HEK293 (cell line): ENCODE results near the gene PPARA.

ENCODE experiments used
- ELK4 ChIP-seq: IDR thresholded peaks from 2 replicates; pipeline ENCODE4 v1.6.1; 2011; ENCODE audit warnings: mild to moderate bottlenecking, low read depth, low read length, borderline replicate concordance
- HOXD13 ChIP-seq: sonication (generic); formaldehyde crosslinking; IDR thresholded peaks from 2 replicates; pipeline ENCODE4 v1.8.0; 2022; ENCODE audit warnings: missing genetic modification reagents, borderline replicate concordance
- KLF8 ChIP-seq: fragments of 450-650 bp; formaldehyde crosslinking; IDR thresholded peaks from 2 replicates; pipeline ENCODE4 v1.5.1; 2016; ENCODE audit warnings: missing biosample characterization, missing genetic modification characterization
- MZF1 ChIP-seq: fragments of 450-650 bp; formaldehyde crosslinking; IDR thresholded peaks from 2 replicates; pipeline ENCODE4 v1.5.1; 2017; ENCODE audit warnings: missing biosample characterization, missing genetic modification characterization, borderline replicate concordance
- PRDM2 ChIP-seq: fragments of 450-650 bp; formaldehyde crosslinking; IDR thresholded peaks from 2 replicates; pipeline ENCODE4 v1.5.1; 2016; ENCODE audit warnings: missing biosample characterization, missing genetic modification characterization, borderline replicate concordance
- SCRT1 ChIP-seq: fragments of 450-650 bp; formaldehyde crosslinking; IDR thresholded peaks from 2 replicates; pipeline ENCODE4 v1.5.1; 2016; ENCODE audit warnings: missing biosample characterization, missing genetic modification characterization, borderline replicate concordance
- SP7 ChIP-seq: fragments of 450-650 bp; formaldehyde crosslinking; IDR thresholded peaks from 2 replicates; pipeline ENCODE4 v1.5.1; 2016; ENCODE audit warnings: missing biosample characterization, missing genetic modification characterization
- TCF7L2 ChIP-seq: IDR thresholded peaks from 2 replicates; pipeline ENCODE4 v1.6.1; 2011; ENCODE audit warnings: low read depth, mild to moderate bottlenecking, inconsistent platforms, low read length, moderate library complexity, borderline replicate concordance
- YY1 ChIP-seq: fragments of 450-650 bp; formaldehyde crosslinking; IDR thresholded peaks from 2 replicates; pipeline ENCODE4 v1.5.1; 2018; ENCODE audit warnings: missing biosample characterization, missing genetic modification characterization
- ZBTB21 ChIP-seq: fragments of 450-650 bp; formaldehyde crosslinking; IDR thresholded peaks from 2 replicates; pipeline ENCODE4 v1.5.1; 2017; ENCODE audit warnings: missing biosample characterization, missing genetic modification characterization
- ZBTB44 ChIP-seq: fragments of 450-650 bp; IDR thresholded peaks from 2 replicates; pipeline ENCODE4 v1.5.1; 2018; ENCODE audit warnings: missing biosample characterization, mild to moderate bottlenecking, missing genetic modification characterization
- ZFP41 ChIP-seq: fragments of 450-650 bp; formaldehyde crosslinking; IDR thresholded peaks from 2 replicates; pipeline ENCODE4 v1.5.1; 2016; ENCODE audit warnings: missing biosample characterization, missing genetic modification characterization, borderline replicate concordance
- ZNF114 ChIP-seq: fragments of 450-650 bp; formaldehyde crosslinking; IDR thresholded peaks from 2 replicates; pipeline ENCODE4 v1.5.0; 2017; ENCODE audit warnings: missing biosample characterization, missing genetic modification characterization
- ZNF140 ChIP-seq: fragments of 450-650 bp; formaldehyde crosslinking; IDR thresholded peaks from 2 replicates; pipeline ENCODE4 v1.5.1; 2016; ENCODE audit warnings: missing biosample characterization, missing genetic modification characterization
- ZNF155 ChIP-seq: fragments of 450-650 bp; formaldehyde crosslinking; IDR thresholded peaks from 2 replicates; pipeline ENCODE4 v1.5.1; 2016; ENCODE audit warnings: missing biosample characterization, missing genetic modification characterization
- ZNF157 ChIP-seq: fragments of 450-650 bp; formaldehyde crosslinking; IDR thresholded peaks from 2 replicates; pipeline ENCODE4 v1.5.1; 2016; ENCODE audit warnings: missing biosample characterization, missing genetic modification characterization
- ZNF16 ChIP-seq: fragments of 450-650 bp; formaldehyde crosslinking; IDR thresholded peaks from 2 replicates; pipeline ENCODE4 v1.5.1; 2016; ENCODE audit warnings: low read depth, missing biosample characterization, missing genetic modification characterization
- ZNF19 ChIP-seq: fragments of 450-650 bp; formaldehyde crosslinking; IDR thresholded peaks from 2 replicates; pipeline ENCODE4; 2016; ENCODE audit warnings: missing biosample characterization, missing genetic modification characterization, low read depth
- ZNF311 ChIP-seq: fragments of 450-650 bp; formaldehyde crosslinking; IDR thresholded peaks from 2 replicates; pipeline ENCODE4 v1.5.1; 2017; ENCODE audit warnings: missing biosample characterization, missing genetic modification characterization, borderline replicate concordance
- ZNF404 ChIP-seq: fragments of 450-650 bp; formaldehyde crosslinking; IDR thresholded peaks from 2 replicates; pipeline ENCODE4 v1.5.1; 2017; ENCODE audit warnings: missing biosample characterization, missing genetic modification characterization
- ZNF416 ChIP-seq: fragments of 450-650 bp; formaldehyde crosslinking; IDR thresholded peaks from 2 replicates; pipeline ENCODE4 v1.5.1; 2016; ENCODE audit warnings: missing biosample characterization, missing genetic modification characterization
- ZNF473 ChIP-seq: fragments of 450-650 bp; formaldehyde crosslinking; IDR thresholded peaks from 2 replicates; pipeline ENCODE4 v1.5.1; 2017; ENCODE audit warnings: missing biosample characterization, missing genetic modification characterization
- ZNF521 ChIP-seq: fragments of 450-650 bp; formaldehyde crosslinking; IDR thresholded peaks from 2 replicates; pipeline ENCODE4 v1.5.1; 2017; ENCODE audit warnings: missing biosample characterization, mild to moderate bottlenecking, missing genetic modification characterization
- ZNF529 ChIP-seq: fragments of 450-650 bp; formaldehyde crosslinking; IDR thresholded peaks from 2 replicates; pipeline ENCODE4 v1.5.1; 2017; ENCODE audit warnings: missing genetic modification characterization, missing biosample characterization; ENCODE audit not compliant: insufficient replicate concordance
- ZNF664 ChIP-seq: fragments of 450-650 bp; formaldehyde crosslinking; IDR thresholded peaks from 2 replicates; pipeline ENCODE4 v1.5.1; 2016; ENCODE audit warnings: missing biosample characterization, missing genetic modification characterization
- ZNF677 ChIP-seq: fragments of 450-650 bp; IDR thresholded peaks from 2 replicates; pipeline ENCODE4 v1.5.0; 2018; ENCODE audit warnings: missing biosample characterization, mild to moderate bottlenecking, missing genetic modification characterization, moderate library complexity
- ZNF692 ChIP-seq: fragments of 450-650 bp; formaldehyde crosslinking; IDR thresholded peaks from 2 replicates; pipeline ENCODE4 v1.5.1; 2016; ENCODE audit warnings: missing biosample characterization, missing genetic modification characterization
- ZNF707 ChIP-seq: fragments of 450-650 bp; formaldehyde crosslinking; IDR thresholded peaks from 2 replicates; pipeline ENCODE4 v1.5.1; 2016; ENCODE audit warnings: missing biosample characterization, missing genetic modification characterization
- ZNF792 ChIP-seq: fragments of 450-650 bp; formaldehyde crosslinking; IDR thresholded peaks from 2 replicates; pipeline ENCODE4 v1.5.1; 2016; ENCODE audit warnings: missing biosample characterization, missing genetic modification characterization
- ZNF843 ChIP-seq: fragments of 450-650 bp; formaldehyde crosslinking; IDR thresholded peaks from 2 replicates; pipeline ENCODE4 v1.5.1; 2016; ENCODE audit warnings: missing biosample characterization, missing genetic modification characterization
- ZSCAN30 ChIP-seq: fragments of 450-650 bp; IDR thresholded peaks from 2 replicates; pipeline ENCODE4 v1.5.1; 2018; ENCODE audit warnings: missing biosample characterization, mild to moderate bottlenecking, missing genetic modification characterization, moderate library complexity

PPARA gene

GRCh38 chr22:46267431-46268279 lies 117.3 kb downstream of the PPARA start, which contains the start of gene TTC38 (continued):
- TF ChIP-seq PRDM2 (tag by site-specific recombination) (no peak), ZBTB21 (tag by site-specific recombination) (no peak), ELK4 (no peak), ZNF157 (tag by site-specific recombination) (no peak), SP7 (tag by site-specific recombination) (peak; percentile 75), ZNF664 (no peak), ZNF792 (tag by site-specific recombination) (no peak), TCF7L2 (peak; percentile 91), ZNF404 (tag by site-specific recombination) (no peak), YY1 (tag by site-specific recombination) (0 out of 2 replicates have a peak, but pooled peaks have one; percentile 61), SCRT1 (tag by site-specific recombination) (no peak), HOXD13 (CRISPR knock-in tag) (no peak), ZNF692 (tag by site-specific recombination) (peak; percentile 54; the same call in 1 of the 2 replicates), ZSCAN30 (tag by site-specific recombination) (peak; percentile 71), ZNF16 (tag by site-specific recombination) (no peak), ZNF140 (tag by site-specific recombination) (no peak), ZNF521 (tag by site-specific recombination) (no peak), KLF8 (tag by site-specific recombination) (peak; percentile 59), ZNF19 (tag by site-specific recombination) (no peak), ZNF155 (tag by site-specific recombination) (no peak), ZNF843 (tag by site-specific recombination) (no peak), ZBTB44 (tag by site-specific recombination) (no peak), ZNF529 (tag by site-specific recombination) (no peak), ZNF114 (tag by site-specific recombination) (no peak), ZNF677 (tag by site-specific recombination) (no peak), MZF1 (no peak), ZNF311 (no peak), ZNF707 (tag by site-specific recombination) (no peak), ZNF473 (tag by site-specific recombination) (no peak), ZFP41 (tag by site-specific recombination) (no peak), ZNF416 (tag by site-specific recombination) (no peak)
